CD4-positive, alpha-beta T cell treated with Interleukin-21 for 1 hour (primary cell): ENCODE measurements around the gene LDHAL6A.
A peak's percentile ranks its signal among the peaks of the same experiment; 100 is the strongest.

Source experiments
- DNase-seq: peaks from one replicate; pipeline ENCODE4 v3.0.0-alpha.2; 2020

LDHAL6A gene

GRCh38 chr11:18490736-18491485, 35.3 kb downstream of the LDHAL6A start:
- DNase-seq, result no peak

- no peak for DNase-seq
Measured at GRCh38 chr11:18491924-18492323, 36.3 kb downstream of the LDHAL6A start.

DNA sequence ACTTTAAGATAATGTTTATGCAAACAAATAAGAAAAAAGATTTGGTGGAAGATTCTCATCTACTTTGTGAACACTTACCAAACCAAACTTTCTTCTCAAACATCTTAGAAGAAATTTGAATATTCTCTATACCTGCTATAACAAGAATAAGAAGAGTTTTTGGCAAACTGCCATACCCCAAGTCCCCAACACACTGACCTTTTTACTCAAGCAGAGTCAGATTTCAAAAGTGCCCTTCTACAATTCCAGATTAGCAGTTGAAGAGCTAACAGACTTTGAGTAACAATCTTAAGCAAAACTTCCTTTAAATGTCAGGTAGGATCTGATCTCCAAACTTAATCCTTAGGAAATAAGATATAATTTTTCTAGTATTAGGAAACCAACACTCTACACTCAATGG, 37.2 kb downstream of the LDHAL6A start:
- DNase-seq, result no peak

DNA sequence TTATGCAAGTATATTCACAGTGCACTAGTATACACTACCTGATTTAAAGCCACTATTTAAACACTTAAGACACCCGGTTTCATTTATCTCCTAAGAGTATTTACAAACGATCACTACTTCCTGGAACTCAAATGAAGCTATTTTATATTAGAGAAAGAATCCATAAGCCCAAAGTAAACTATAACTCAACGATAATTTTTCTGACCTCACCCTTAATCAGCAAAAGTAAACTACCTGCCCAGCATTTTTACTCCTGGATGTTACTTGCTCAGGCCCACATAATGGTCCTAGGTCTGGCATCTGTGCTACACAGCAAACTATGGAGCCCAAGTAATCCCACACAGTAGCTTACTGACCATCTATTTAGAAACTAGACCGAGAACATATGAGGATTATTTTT, 37.7 kb downstream of the LDHAL6A start:
- DNase-seq, result no peak

DNA sequence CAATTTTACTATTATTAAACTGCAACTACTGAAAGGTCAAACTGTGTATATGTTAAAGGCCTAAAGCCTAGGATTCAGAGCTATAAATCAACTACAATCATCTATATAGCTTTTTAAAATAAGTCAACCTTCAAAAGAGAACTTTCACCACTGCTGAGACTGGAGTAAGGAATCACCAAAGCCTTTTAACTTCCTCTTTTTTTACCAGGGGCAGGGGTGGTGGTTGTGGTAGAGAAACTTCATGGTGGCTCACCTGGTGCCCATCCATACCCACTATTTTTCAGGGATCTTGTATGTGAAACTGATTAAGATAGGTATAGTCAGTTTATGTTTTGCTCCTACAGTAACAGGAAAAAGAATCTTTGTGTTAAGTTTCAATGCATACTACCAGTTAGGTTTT, 39.6 kb downstream of the LDHAL6A start:
- DNase-seq, result no peak

GRCh38 chr11:18495703-18496102, 40.0 kb downstream of the LDHAL6A start:
- no peak for DNase-seq

DNA sequence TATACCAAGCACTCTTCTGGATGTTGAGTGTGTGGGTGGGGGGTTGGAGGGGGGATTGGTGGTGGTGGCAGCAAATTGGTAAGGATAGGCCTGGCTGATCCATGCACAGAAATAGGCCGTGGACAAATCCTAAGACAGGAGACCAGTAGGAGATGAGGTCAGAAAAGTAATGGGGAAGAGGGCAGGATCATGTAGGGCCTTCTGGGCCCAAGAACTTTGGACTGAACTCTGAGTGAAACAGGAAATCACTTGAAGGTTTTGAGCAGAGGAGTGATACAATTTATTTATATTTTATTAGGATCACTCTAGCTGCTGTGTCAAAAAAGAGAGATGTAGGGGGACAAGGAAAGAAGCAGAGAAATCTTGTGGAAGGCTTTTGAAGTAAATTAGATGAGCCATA, 42.4 kb downstream of the LDHAL6A start:
- no peak for DNase-seq

GRCh38 chr11:18501629-18502028, 46.0 kb downstream of the LDHAL6A start:
- no peak for DNase-seq

- no peak for DNase-seq
Measured at GRCh38 chr11:18502352-18502751, 46.7 kb downstream of the LDHAL6A start.

DNA sequence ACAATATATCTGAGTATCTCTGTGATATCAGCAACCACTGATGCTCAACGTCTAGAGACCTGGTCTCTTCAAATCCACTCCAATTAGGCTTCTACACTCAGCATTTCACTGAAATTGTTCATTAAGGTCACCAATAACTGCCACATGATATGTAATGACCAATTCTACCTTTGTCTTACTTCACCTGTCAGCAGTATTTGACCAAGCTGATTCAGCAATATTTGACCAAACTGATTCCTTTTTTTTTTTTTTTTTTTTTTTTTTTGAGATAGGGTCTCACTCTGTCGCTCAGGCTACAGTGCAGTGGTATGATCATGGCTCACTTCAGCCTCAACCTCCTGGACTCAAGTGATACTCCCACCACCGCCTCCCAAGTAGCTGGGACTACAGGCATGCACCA, 65.5 kb downstream of the LDHAL6A start:
- DNase-seq, result no peak

DNA sequence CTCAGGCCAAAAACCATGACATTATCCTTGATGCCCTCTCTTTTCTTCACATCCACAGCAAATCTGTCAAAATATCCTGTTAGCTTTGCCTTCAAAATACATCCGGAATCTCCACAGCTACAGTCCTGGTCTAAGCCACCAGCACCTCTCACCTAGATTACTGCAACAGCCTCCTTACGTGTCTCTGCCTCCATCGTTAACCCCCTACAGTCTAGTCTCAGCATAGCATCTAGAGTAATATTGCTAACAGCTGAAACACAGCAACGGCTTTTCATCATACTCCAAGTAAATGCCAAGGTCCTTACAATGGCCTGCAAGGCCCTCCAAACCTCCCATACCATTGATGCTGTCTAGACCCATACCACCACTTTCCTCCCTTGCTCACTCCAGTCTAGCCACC, 66.7 kb downstream of the LDHAL6A start:
- peak; percentile 14 for DNase-seq

GRCh38 chr11:18523084-18523483, 67.4 kb downstream of the LDHAL6A start:
- DNase-seq, result no peak

- no peak for DNase-seq
Measured at GRCh38 chr11:18524248-18524647, 68.6 kb downstream of the LDHAL6A start.

DNA sequence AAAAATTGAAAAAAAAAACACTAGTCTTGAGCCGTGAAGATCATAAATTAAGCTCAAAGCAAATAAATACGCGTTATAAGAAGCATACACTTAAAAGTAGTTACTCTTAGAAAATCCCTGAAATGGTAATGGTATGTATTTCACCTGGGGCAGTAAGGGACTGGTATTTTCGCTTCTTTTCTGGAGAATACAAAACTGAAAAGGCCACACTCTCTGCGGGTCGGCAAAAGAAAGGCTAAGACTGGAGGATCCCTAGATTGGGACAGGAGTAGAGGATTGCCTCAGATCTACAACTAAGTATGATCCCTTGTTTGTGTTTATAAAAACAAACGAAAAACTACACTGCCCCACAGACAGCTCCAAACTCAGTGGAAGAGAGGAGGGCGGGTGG, 70.5 kb downstream of the LDHAL6A start:
- DNase-seq, result no peak

DNA sequence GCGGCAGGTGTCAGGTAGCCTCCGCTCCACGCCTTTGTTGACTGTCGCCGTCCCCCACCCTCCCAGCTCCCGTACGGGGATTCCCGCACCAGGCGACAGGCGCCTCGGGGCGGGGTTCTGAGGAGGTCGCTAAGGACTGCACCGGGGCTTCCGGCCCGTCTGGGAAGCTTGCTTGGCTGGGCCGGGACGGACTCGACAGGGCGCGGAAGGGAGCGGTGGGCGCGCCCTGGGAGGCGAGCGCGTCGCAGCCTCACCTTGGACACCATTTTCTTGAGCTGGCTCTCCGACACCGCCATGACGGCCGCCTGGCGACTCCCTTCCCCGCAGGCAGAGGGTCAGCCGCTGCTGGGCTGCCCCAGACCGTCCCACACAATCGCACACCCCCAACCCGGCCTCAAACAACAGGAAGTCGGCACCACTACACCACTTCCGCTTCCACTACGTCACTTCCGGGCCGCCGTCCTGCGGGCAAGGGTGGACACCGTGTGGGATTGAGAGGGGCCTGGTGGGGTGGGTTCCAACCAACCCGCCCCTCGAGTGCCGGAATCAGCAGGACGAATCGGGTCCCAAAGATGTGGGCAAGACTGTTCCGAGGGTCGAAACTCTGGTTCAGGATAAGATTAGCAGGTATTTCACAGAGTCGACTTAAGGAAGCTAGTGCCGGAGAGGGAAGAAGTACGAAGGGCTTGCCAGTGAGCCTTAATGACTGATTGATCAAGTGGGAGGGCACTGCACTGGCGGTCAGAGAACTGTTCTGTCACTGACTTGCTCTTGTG, 71.1 kb downstream of the LDHAL6A start, which contains the start of gene TSG101:
Gene TSG101 (minus strand): TSS at position 422 of the 776 bp plus-strand sequence. CDS start 126 bp downstream, at position 296.
- peak; percentile 94 for DNase-seq

DNA sequence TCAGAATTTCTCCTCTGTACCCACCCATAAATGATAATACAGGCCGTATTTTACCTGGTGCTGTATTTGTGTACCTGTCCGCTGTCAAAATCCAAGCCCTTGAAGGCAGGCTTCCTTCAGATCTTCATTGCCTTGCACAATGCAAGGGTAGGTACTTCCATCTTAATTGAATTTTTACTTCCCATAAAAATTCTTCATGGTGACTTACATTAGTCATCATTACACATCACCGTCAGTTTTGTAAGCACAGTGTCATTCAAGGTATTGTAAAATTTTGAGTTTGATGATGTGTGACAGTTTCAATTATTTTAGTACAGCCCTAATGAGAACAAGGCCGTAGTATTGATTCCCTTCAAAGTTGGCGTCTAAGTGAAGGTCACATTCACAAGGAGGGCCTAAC, 71.9 kb downstream of the LDHAL6A start:
- peak; percentile 30 for DNase-seq
